CMK (cell line): ENCODE measurements around the gene CPEB4.

ENCODE experiments used
- DNase-seq: peaks from one replicate; pipeline ENCODE4 v3.0.0-alpha.2; 2010; ENCODE audit warnings: low read depth

The CPEB4 gene

DNA sequence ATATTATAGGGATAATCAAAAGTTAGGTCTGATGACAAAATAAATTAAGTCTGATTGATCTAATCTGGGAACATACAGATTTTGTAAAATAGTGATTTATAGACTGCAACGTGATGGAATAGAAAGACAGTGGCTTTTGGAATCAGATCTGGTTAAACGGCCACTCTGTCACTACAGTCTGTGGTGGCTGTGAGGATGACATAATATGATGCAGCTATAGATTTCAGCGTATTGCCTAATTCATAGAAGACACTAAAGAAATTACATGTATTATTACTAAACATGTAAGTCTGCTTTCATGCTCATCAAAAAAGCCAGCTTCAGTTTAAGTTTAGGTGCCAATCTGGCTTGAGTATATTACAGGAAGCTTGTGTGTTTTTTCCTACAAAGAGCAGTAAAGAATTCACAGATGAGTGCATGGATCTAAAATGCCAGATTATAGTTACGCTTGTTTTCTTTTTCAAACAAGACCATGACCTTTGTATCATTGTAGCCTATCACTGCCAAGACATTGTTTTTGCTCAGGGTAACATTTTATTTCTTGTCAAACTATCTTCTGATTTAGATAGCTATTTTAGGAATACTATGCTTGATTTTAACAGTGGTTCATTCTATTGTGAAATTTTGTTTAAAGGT is 25.7 kb downstream of the CPEB4 start:
- DNase-seq: no peak

DNA sequence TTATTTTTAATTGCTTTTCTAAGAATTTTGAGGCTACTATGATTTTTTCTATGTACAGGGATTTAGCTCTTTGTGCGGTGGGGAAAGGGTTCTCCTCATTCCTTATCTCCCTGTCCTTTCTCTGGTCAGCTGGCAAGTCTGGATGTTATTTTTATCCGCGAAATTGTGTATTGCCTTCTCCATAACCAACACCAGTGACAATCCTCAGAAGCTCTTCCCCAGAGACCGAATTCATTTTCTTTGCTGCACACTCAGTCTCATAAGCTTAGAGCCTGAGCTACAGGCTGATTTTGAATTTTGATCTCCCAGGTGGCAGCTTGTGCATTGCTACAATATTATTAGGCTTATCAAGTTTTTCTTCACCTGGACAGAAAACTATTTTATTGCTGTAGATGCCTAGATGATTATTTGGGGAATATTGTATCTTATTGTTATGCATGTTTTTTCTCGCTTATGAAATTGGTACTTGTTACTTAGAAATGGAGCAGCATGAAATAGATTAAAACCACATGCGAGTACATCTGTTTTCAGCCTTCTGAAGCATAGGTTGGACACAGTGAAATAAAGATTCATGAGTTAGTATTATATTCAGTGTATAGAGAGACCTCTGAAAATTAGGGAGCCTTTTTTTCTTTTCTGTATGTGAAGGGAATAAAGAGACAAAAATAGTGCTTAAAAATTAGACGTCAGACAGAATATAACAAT is 27.3 kb downstream of the CPEB4 start:
- DNase-seq: no peak

DNA sequence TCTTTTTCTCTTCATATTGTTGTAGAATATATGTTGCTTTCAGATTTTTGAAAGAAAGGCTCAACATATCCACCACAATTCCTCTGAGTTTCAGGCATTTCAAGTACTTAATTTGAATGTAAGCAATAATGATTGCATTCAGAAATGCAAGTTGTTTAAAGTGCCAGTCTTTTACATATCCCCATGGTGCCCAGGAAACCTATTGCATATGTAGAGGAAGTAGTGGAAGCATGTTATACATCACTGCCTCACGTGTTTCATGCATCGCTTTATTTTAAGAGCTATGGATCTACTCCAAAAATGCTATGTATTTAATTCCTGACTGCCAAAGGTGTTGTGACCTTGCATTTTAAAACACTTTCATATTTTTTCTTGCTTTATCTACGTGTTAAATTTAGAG is 28.1 kb downstream of the CPEB4 start:
- no peak for DNase-seq

DNA sequence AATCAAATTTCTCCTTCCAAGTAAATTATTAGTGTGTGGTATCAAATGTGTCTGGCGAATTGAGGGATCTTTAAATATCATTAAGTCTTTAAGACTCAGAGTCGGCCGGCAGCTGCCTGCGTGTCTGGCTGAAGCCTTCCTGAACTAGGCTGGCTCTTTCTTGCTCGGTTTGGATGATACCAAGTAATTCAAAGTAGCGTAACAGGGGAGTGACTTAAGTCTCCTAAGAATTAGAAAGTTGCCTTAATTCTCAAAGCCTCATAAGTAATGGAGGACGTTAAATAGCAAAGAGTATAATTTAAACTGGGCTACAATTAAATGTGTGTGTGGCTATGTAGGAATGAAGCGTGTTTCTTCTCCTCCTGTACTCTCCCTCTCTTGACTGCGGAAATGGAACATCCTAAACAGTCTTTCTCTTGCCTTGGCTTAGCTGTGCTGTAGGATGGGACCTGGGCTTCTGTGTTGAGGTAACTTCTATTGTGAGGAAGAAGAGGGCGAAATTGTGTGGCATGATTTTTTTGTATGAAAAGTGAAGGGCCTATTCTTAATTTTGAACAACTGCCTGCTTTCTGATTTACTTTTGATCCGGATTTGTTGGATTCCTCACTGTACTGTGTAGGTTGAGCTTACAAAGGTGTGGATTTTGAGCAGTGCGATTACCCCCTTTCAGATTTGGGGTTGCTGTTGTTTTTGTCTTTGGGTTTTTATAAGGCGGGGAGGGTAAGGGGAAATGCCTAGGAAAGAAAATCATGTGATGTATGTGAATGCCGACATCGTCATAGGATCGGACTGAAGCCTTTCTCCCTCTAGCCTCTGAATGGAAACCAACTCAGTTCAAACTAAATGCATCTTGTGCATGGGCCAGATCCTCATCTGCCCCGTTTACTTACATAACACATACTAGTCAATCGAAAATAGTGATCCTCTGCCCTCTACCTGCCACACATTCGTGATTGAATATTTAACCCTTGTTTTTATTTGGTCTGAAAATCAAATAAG is 29.9 kb downstream of the CPEB4 start:
- peak; percentile 53 for DNase-seq

DNA sequence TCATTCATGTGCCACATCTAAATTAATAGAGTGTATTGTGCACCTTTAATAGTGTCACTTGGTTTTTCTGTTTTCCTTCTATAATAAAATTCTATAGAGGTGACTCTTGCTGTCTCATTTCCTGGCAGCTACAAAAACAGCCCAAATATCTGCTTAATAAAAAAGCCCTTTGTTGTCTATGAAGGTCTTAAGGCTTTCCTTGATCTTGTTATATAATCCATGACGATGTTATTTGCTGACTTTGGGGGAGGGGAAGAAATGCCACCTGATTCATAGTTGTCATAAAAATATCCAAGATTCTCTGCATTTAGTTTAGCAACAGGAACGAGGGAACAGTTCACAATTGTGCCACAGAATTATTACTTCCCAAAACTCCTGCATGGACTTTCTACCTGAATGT is 31.3 kb downstream of the CPEB4 start:
- DNase-seq: no peak

DNA sequence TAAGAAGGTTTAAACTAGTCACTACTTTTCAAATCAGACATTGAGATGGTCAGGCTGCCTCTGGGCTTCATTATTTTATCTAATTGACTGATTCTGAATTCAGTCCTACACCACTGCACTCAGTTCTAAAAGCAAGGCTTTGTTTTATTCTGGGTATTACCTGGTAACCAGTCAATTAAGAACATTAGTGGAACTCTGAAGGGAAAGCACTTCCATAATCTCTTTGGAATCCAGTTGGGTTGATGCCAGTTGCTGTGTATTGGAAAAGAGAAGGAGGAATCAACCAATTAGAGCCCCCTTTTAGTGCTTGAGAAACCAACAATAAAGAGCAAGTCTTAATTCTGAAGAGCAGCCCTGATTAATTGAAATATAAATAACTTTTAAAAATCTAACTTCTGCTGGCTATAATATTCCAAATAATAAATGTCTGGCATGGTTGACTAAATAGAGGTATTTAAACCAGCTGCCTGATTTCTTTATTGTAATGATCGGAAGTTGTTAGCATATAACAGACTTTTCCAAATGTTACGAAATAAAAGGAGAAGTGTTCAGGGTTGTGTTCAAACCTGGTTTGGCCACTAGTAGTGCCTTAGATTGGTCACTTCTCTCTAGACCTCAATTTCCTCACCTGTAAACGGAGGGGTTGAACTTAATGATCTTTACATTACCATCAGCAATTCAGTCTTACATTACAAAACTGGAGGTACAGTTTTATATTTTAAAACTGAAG is 32.0 kb downstream of the CPEB4 start:
- no peak for DNase-seq

DNA sequence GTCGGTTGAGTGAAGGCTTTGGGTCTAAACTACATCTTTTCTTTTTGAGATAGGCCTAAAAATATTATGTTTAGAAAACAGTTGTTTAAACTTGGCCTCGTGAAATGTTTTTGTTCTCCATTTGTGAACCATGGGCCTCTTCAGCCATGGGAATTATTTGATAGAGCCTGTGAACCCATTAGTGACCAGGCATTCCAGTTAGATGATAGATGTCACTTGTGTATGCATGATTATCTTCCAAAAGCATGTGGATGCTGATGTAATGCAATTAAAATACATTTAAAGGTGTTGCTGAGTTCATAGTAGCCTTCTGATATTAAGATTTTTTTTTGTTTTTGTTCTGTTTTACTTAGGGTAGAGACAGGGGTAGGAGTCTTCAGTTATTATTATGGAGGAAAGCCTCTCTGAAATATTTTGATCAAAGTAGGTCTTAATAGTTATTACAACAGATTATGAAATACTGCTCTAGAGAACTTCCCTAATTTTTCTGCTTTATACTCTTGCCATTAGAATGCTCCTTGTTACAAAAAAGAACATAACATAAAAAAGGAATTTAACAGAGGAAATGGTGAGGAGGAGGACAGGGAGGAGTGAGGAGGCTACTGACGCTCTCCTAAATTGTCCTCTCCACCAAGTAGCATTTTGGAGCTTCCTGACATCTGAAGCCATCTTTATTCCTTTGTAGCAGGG is 32.9 kb downstream of the CPEB4 start:
- DNase-seq: no peak

DNA sequence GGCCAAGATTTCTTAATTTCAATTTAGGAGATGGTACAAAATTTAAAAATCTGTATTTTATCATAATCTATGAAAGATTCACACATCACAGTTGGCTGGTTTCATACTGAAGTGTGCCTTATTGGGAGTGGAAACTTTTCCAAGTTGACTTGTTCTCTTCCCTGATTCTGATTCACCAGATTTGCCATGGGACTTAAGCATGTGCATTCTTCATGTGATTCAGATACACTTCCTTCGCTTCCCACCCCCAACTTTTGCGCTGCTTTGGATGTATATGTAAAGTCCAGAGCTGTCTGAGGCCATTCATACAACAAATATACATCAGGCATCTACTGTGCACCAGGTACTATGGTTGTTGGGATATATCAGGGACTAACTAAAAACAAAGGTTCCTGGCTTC is 34.4 kb downstream of the CPEB4 start:
- no peak for DNase-seq

DNA sequence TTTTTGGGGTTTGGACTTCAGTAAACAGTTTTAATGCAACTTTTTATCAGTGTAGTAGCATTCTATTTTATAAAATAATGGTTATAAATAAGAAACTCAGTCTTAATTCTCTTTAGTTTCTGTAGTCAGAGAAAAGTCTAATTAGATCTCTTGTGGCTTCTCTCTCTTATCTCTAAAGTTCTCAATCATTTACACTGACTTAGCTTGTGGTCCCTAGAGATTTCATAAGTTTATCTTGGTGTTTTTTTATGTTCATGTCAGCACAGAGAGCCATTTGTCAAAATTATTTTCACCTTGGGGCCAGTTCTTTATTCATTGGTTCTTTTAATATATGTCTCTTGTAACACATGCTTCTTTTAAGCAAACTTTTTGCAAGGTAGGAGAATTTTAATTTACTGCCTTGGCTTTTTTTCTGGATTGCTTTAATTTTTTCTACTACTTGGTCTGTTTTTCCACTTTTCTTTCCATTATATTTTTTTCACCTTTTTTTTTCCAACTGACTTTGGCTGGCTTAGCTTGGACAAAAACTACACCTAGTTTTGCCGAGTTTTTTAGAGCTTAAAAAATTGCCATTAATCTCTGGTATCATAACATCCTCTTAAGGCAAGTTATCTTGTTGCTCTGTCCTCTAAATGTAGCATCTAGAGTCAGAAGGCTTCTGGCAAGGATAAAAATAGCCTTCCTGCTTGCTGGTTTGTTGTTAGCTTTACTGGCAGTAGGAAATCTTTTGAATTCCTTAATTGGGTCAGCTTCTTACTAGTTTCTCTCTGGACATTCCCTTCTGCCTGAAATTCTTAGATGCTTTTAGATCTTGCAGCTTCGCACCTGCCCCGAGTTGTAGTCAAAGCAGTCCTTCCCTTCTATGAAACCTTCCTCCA is 35.3 kb downstream of the CPEB4 start:
- no peak for DNase-seq

DNA sequence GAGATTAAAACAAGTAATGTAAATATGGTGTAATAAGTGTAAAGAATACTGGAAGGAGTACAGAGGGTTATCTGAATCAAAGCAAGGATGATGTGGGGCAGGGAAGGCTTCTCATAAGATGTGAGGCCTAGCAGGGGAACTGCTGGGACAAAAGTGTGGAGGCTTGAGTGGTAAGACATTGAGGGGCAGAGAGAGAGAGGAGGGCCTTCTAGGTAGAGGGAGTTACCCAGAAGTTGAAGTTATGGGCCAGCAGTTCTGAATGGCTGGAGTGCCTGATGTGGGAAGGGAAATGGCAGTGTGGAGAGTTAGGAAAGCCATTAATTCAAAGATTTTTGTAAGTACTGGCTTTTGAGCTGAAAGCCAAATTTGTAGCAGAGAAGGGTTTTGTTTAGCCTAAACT is 36.8 kb downstream of the CPEB4 start:
- no peak for DNase-seq

DNA sequence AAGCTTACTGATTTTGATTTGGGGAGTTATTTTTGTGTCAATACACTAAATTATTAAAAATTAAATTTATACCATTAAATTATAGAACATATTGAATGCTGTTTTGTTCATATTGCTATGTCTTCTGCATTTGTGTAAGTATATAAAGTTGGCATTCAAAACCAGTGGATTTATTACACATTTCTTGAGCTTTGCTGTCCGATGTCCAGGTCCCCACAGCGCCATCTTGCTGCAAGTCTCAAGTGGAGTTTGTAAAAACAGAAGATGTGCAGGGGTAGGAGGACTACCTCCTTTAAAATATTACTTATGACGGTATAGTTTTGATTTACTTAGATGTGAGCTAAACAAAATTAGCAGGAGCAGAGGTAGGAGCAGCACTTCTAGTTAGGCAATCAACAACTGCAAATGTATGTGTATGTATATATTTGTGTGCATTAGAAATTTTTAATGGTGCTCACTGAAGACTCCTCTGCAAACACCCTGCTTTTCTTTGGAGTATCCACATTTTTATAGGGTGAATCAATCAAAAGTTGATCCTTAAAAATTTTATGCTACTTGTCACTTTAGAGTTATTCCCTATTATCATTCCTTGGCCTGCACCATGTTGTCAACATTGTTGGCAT is 37.4 kb downstream of the CPEB4 start:
- DNase-seq: no peak

DNA sequence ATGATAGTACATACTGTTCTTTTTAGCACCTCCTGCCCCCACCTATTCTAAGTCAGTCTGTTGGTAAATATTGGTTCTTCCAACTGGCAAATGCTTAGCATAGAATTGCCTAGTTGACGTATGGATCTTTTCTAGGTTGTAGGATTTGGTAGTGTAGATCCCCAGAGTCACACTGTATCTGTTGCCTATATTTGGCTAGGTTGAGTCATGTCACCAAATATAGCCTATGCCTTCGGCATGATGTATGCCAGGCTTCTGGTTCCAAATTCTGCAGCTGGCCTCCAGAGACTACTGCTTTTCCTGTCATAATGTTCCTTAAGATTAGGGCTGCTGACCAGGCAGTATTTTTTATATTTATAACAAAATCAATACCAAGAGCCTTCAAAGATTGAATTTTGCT is 38.2 kb downstream of the CPEB4 start:
- no peak for DNase-seq

DNA sequence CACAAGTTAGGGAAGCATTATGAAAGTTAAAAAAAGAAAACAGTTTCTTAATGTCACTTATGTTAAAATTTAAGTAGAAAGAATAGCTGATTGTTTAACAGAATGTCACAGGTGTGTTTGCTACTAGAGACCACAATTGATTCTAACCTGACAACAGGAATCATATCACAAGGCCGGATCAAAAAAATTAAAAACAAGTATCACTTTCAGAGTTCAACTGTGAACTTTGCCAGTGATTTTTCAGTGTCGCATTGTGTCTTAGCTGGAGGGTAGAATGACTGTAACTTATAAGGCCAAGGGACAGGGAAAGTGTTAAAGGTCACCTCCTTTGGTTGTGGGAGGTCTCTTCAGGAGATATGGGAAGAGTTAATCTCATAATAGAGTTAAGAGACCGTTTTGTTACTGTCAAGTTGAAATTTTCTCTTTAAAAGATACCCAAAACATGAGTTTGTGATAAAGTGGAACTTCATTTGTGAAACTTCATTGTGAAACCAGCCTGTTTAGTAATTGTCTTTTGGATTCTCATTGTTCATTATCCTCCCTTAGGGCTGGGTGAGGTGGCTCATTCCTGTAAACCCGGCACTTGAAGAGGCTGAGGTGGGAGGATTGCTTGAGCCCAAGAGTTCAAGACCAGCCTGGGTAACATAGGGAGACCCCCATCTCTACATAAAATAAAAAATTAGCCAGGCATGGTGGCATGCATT is 40.9 kb downstream of the CPEB4 start:
- DNase-seq: no peak

DNA sequence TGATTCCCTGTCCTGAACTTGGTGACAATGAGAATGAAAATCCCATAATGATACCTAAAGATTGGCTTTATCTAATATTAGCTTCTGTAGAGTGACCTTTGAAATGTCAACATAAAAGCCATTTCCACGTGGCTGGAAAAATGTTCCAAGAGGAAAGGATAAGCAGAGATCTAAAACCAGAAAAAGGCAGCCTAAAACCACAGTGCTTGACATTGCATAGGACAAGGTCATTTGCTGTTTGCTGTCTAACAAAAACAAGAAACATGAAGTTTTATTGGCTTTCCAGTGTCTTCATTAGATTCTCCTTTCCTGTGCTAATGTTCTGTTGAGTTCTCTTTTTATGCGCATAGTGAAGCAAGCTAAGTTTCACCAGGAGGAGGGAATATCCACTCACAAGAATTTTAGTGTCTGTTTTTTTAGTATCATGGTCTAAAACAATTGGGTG is 44.6 kb downstream of the CPEB4 start:
- DNase-seq: no peak

DNA sequence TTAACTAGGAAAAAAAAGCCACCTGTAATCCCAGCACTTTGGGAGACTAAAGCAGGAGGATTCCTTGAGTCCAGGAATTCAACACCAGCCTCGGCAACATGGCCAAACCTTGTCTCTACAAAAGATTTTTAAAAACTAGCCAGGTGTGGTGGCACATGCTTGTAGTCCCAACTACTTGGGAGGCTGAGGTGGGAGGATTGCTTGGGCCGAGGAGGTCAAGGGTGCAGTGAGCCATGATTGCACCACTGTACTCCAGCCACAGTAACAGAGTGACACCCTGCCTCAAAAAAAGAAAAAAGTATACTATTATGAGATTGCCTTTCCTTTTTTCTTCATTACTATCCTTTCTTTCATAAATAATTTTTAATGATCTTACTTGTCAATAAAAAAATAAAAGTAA is 45.8 kb downstream of the CPEB4 start:
- no peak for DNase-seq

DNA sequence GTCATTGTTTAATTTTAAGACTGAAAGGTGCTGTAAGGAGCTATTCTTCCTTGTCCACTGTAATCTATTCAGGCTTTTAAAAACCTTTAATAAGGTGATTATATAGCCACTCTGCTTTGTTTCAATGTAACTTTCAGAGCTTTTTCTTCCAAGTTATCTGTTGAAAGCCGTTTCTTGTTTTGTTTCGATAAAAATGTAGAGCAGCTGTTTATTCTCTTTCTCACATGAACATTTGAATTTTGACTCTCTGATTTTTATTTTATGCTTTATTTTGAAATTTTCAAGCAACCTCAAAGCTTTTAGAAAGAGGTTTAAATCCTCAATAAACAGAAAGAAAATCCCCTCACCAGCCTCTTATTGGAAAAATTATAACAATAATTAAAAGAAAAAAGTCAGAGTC is 47.2 kb downstream of the CPEB4 start:
- no peak for DNase-seq

DNA sequence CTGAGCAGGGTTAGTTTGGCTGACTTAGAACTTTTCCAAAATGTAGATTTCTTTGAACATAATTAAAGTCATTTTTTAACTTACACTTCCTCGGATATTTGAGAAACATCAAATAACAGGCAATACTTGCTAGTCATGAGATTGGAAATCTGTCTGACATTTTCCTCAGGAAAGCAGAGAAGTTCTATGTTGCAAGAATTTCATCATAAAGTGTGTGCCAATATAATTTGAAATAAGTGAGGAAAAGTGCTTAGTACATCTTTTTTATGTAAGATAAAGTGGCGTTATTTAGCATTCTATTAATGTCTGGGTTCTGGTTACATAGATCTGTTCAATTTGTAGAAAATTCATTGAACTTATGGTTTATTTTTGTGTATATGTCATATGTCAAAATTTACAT is 52.1 kb downstream of the CPEB4 start:
- DNase-seq: no peak

DNA sequence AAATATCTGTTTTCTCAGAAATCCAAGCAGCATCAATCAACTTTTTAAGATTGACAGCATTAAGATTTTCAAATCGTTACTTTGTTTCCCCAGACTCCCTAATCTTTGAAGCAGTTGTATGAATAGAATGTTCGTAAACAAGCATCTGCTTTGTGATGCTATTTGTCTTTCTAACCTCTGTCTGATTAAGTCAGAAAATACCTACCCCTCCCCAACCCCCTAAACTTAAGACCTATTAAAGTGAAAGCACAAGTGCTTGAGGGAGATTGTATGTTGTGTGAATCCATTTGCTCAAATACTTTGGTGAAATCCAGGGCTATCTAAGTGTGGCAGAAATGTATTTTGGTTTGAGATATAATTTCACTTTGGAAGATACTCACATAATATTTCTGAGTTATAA is 53.0 kb downstream of the CPEB4 start:
- no peak for DNase-seq

DNA sequence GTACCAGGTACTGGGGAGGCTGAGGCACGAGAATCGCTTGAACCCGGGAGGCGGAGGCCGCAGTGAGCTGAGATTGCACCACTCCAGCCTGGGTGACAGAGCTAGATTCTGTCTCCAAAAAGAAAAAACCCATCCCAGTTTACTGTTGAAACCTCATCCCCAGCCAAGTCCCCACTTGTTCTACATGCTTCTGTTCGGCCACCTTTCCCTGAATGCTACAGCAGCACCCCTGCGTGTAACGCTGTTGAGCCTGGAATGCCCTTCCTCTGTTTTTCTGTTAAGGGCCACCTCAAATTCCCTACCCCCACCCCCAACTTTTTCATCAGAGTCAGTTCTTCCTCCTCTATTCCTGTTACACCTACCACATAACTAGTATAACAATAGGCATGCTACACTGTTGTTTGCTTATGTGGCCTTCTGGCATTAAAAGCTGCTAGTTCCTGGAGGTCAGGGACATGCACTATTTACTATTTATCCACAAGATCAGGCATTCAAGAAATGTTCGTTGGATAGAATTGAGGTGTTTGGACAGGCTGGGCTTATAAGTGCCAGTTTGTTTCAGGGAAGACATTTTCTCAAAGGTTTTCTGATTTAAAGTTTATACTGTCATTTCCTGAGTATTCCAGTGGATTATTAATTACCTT is 53.7 kb downstream of the CPEB4 start:
- DNase-seq: no peak
